Measurements from ENCODE around the gene PADI1.

Gene PADI1

DNA sequence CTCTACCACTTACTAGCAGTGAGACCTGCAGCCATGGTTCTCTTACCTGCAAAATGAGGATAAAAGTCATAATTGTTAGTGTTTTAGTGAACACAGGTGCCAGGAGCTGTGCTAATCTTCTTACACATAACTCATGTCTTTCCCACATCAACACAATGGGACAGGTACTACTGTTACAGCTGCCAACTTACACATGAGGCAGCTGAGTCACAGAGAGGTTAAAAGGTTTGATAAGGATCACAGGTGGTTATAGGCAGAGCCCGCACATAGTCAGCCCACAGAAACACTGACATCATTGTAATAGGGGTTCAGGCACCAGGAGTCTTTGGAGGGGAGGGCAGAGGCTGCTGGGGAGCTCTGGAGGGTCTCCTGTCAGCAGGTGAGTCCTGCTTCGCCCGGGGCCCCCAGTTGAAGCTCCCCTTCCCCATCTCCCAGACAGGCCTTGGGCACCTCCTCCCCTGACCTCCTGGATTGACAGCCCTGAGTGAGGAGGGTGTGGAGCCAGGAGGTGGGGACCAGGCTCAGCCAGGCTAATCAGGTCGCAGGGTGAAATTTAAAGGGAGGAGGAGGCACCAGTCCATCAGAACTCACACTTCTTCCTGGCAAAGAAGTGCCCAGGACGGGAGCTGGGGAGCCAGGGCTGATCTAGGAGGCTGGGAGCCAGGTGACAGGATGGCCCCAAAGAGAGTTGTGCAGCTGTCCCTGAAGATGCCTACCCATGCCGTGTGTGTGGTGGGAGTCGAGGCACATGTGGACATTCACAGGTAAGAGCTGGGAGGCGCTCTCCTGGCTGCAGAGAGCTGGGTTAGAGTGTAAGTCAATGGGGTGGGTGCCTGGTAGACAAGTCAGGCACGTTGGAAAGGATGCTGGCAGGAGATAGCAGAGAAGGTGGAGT is at the start of gene PADI1:
PADI1 (plus strand) TSS at position 583 of the 895 bp plus-strand sequence; CDS start at position 673, 90 bp downstream.
- no peak for DNase-seq

DNA sequence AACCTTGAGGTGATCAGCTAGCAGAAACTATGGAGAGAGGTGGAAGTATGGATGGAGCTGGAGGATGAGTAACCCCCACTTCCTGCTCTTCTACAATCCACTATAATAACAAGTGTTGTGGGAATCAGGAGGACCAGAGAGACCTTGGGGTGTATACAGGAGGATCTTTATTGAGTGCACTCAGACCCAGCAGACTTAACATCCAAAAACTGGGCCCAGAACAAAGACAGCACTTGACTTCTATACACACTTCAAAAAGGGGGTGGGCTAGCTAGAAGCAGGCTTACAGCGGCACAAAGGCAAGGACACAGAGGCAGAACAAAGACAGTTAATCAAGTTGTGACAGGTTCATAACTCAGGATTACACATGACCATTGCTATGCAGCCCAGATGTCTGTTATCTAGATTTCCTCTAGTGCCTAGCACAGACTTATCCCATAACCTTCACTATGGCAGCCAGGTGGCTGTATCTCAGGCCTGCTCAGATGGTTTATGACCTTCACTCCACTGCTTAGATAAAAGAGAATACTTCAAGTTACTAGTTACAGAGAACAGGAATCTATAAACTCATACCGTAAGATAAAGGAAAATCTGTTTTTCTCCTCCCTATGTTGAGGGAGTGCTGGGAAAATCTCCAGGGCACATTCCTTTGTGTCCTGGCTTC is 49.5 kb upstream of the PADI1 start:
- DNase-seq = no peak

DNA sequence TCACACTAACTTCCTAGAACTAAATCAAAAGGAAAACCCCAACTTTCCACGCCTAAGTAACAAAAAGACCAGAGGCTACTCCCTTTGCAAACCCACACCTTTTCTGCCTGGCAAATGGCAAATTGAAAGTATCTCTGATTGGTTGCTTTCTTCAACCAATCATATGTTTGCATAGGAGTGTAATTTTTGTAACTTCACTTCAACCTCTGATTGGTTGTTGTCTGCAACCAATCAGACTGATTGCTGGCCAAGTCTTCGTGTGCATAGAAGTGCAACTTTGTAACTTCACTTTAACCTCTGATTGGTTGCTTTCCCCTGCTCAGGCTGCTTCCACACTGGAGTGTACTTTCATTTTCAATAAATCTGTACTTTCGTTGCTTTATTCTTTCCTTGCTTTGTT is 48.8 kb upstream of the PADI1 start:
- no peak for DNase-seq

- no peak for DNase-seq
Measured at GRCh38 chr1:17158961-17159360, 46.0 kb upstream of the PADI1 start.

GRCh38 chr1:17161137-17161740 is 43.7 kb upstream of the PADI1 start:
- DNase-seq = no peak

- DNase-seq = no peak
Measured at GRCh38 chr1:17161926-17162800, 42.8 kb upstream of the PADI1 start.

DNA sequence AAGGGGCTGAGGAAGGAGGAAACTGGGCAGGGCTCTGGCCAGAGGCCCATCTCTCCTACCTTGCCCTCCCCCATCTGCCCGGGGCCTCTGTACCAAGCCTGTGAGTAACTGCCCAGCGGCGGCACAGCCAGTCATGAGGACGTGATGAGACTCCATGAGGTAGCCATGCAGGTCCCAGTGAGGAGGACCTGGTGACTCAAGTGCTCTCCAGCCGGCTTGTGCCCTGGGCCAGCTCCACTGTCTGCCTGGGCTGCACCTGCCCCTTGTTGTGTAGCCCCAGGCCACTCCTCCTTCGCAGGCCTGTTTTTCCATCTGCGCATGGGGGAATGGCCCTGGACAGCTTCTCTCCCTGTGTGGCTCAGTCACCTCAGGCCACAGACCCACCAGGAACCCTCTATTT is 42.0 kb upstream of the PADI1 start:
- DNase-seq = no peak

GRCh38 chr1:17163371-17163770 is 41.6 kb upstream of the PADI1 start:
- no peak for DNase-seq

GRCh38 chr1:17163789-17164666 is 40.9 kb upstream of the PADI1 start:
- no peak for DNase-seq

GRCh38 chr1:17165823-17166222 is 39.1 kb upstream of the PADI1 start:
- no peak for DNase-seq

- no peak for DNase-seq
Measured at GRCh38 chr1:17167041-17167785, 37.7 kb upstream of the PADI1 start.

GRCh38 chr1:17167786-17168090 is 37.2 kb upstream of the PADI1 start:
- DNase-seq = no peak

DNA sequence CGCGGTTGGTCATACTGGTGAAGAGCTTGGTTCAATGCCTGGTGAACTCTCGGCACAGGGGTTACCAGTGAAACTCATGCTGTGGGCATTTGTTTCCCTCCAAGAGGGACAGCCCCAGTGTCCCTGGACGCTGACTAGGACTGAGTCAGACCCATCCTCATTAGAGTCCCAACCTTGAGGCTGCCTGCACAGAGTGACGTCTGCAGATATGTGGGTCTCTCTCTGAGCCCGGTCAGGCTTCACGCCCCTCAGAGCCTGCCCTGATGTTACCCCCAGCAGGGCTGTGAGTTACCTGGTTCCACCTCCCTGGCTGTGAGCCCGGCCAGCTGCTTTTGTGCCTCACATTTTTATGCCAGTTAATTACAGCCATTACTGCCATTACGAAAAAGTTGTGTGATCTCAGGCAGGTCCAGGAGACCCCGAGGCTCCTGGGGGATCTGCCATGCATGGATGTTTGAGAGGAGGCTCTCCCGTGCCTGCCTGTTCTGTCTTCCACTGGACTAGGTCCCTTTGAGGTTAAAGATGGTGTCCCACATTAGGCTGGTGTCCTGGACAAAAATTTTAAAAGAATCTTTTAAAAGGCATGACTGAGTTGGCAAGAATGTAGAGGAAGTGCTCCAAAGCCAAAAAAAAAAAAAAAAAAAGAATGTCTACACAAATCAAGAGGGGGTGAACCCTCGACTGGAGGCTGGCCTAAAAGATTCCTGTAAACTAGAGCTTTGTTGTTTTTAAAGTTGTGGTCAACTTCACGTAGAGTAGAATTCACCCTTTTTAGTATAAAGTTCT is 36.6 kb upstream of the PADI1 start:
- DNase-seq = peak; percentile 96

DNA sequence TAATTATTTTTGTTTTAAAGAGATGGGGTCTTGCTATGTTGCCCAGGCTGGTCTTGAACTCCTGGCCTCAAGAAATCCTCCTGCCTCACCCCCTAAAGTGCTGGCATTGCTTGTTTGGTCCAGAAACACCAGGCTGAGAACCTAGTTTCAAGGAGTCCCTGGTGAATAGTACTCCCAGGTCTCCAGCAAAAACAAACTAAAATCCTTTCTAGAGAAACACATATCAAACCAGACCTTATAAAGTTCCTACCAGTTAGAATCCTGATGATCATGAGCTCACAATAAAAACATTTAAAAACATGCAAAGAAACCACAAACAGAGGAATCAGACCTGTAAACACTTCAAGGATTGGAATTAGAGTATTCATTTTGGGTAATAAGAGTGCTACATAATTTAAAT is 34.4 kb upstream of the PADI1 start:
- no peak for DNase-seq

- no peak for DNase-seq
Measured at GRCh38 chr1:17173217-17173616, 31.7 kb upstream of the PADI1 start.

- DNase-seq = no peak
Measured at GRCh38 chr1:17176306-17177061, 28.4 kb upstream of the PADI1 start.

- no peak for DNase-seq
Measured at GRCh38 chr1:17177651-17178050, 27.3 kb upstream of the PADI1 start.

DNA sequence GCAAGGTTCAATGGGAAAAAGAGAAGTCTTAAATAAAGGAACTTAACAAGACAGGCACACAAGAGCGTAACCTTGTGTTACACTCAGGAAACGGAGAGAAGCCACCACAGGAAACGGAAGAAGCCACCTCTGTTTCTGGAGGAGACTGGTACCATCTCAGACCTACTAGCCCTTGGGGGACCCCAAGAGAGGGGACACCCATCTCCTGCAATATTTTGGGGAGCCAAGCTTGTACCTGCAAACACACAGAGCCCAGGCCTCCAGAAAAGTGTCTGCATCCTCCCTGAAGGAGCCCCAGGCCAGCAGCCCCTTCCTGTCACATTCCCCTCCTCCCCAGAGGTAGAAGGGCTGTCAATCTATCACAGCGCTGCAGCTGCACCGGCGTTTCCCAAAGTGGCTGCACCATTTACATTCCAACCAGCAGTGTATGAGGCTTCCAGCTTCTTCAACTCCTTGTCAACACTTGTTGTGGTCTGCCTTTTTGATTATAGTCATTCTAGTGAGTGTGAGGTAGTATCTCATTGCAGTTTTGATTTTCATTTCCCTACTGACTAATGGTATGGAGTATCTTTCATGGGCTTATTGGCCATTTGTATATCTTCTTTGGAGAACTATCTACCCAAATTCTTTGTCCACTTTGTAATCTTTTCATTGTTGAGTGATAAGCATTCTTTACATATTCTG is 23.0 kb upstream of the PADI1 start:
- DNase-seq = no peak

Data from NCI-H1105 treated with DMSO at 0.1 percent for 48 hours (cell line).